ENCODE measurements around the gene UTS2R. TPM values are rescaled to one million over a fixed set of nuclear protein-coding genes. Genes with fewer than 3 reads are reported as not detected.

UTS2R gene
- polyA plus RNA-seq, 3 donors: not detected

DNA sequence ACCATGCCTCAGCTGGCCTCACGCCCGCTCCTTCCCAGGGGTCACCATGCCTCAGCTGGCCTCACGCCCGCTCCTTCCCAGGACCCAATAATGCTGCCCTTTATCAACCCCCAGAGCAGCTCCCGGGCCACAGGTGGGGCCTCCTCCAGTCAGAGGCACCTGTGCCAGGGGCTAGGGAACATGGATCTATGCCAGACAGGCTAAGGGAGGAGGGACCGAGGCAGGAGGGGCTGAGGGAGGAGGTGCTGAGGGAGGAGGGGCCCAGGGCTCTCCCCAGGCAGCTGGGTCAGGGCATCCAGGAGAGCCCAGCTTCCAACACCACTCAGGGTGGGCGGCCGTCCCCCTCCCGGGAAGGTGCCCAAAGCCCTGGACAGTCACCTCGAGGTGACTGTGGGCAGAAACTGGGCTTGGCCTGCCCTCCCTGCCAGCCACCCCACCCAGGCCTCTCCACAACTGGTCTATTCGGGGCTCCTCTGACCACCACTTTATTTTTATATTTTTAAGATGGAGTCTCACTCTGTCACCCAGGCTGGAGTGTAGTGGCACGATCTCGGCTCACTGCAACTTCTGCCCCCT, 19.4 kb downstream of the UTS2R start:
- H2AFZ ChIP-seq (ENCODE audit: insufficient read depth, low read depth, low read length, poor library complexity, severe bottlenecking): no peak overlapping the region
- peaks cover 10 to 11% of the 10 kb centered on the region in 2 donors for H3K4me1 ChIP-seq (ENCODE audit: control insufficient read depth in 1 of 2, insufficient read depth in 2 of 2, low read length in 2 of 2)
- H3K4me3 Mint-ChIP-seq: no peak overlapping the region
- whole genome bisulfite sequencing (ENCODE audit: insufficient coverage): 100% methylated on average over 3 of the region's 13 CpGs
- no peak overlapping the region for H3K27ac Mint-ChIP-seq
- H4K20me1 ChIP-seq (ENCODE audit: insufficient read depth, low read length): no peaks in the 10 kb centered on the region
- peaks cover 0 to 20% of the 10 kb centered on the region in 2 donors for H3K36me3 ChIP-seq (replicated peaks in 1 of 2; ENCODE audit: control insufficient read depth in 1 of 2, insufficient read depth in 2 of 2, low read length in 2 of 2)
- H3K27me3 ChIP-seq (ENCODE audit: control insufficient read depth in 2 of 2, insufficient read depth in 2 of 2, low read length in 2 of 2): peaks cover 0 to 13% of the 10 kb centered on the region in 2 donors
- H3K79me2 ChIP-seq (ENCODE audit: insufficient read depth, low read length): no peaks in the 10 kb centered on the region
- peaks cover 26 to 39% of the 10 kb centered on the region in 2 donors for H3K36me3 Mint-ChIP-seq
- H3K9me3 ChIP-seq (replicated peaks in 1 of 2; ENCODE audit: control insufficient read depth in 1 of 2, insufficient read depth in 1 of 2, low read length in 2 of 2): no peaks in the 10 kb centered on the region
- H3K9me3 Mint-ChIP-seq: peaks cover 0 to 6% (median 0%) of the 10 kb centered on the region in 7 donors
- peaks cover 9 to 22% (median 21%) of the 10 kb centered on the region in 3 donors for H3K27me3 Mint-ChIP-seq (ENCODE audit: low read depth in 3 of 3)
- no peak overlapping the region for H3K9ac ChIP-seq (ENCODE audit: insufficient read depth, low read length, poor library complexity, severe bottlenecking)
- DNase-seq: no peak
- TF ChIP-seq, protein P1, sequence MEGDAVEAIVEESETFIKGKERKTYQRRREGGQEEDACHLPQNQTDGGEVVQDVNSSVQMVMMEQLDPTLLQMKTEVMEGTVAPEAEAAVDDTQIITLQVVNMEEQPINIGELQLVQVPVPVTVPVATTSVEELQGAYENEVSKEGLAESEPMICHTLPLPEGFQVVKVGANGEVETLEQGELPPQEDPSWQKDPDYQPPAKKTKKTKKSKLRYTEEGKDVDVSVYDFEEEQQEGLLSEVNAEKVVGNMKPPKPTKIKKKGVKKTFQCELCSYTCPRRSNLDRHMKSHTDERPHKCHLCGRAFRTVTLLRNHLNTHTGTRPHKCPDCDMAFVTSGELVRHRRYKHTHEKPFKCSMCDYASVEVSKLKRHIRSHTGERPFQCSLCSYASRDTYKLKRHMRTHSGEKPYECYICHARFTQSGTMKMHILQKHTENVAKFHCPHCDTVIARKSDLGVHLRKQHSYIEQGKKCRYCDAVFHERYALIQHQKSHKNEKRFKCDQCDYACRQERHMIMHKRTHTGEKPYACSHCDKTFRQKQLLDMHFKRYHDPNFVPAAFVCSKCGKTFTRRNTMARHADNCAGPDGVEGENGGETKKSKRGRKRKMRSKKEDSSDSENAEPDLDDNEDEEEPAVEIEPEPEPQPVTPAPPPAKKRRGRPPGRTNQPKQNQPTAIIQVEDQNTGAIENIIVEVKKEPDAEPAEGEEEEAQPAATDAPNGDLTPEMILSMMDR (IDR thresholded peaks at IDR 0.05): no peak
- no peak overlapping the region for H3K27ac ChIP-seq (ENCODE audit: low read depth in 1 of 2, low read length in 2 of 2)
- no peak overlapping the region for H3K4me2 ChIP-seq (replicated peaks; ENCODE audit: extremely low read depth, low read length, poor library complexity, severe bottlenecking)
- peaks cover 14% of the 10 kb centered on the region for H3K4me1 Mint-ChIP-seq
- H3K4me3 ChIP-seq (replicated peaks in 1 of 3; ENCODE audit: low read depth in 2 of 3, low read length in 3 of 3): no peak overlapping the region
- intact Hi-C loops (cut with micrococcal nuclease): no loop called here

DNA sequence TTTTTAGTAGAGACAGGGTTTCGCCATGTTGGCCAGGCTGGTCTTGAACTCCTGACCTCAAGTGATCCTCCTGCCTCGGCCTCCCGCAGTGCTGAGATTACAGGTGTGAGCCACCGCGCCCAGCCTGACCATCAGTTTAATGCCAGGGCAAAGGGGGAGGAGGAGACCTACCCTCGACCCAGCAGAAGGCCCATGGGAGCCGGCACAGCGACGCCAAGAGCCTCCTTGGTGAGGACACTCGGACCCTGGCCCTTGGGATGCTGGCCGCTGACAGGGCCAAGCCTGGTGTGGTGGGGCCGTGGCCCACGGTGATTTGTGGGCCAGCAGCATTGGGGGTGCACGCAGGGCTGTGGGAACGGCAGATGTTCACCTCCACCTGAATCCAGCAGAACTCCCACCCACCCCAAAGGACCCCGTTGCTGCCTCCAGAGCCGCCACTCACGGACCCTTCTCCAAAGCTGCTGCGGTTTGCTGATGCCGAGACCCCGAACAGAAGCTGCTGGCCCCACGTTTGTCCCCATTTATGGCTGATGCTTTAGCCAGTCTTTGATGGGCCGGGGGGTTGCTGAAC, 20.0 kb downstream of the UTS2R start:
- no peak for DNase-seq
- Mint-ChIP-seq H3K4me3 (no peak overlapping the region), H3K27me3 (ENCODE audit: low read depth in 3 of 3) (peaks cover 9 to 16% (median 15%) of the 10 kb centered on the region in 3 donors), H3K27ac (no peak overlapping the region), H3K9me3 (peaks cover 0 to 6% (median 0%) of the 10 kb centered on the region in 7 donors), H3K36me3 (peaks cover 26 to 39% of the 10 kb centered on the region in 2 donors), H3K4me1 (peaks cover 14% of the 10 kb centered on the region)
- no peaks in the 10 kb centered on the region for H3K79me2 ChIP-seq (ENCODE audit: insufficient read depth, low read length)
- H3K9ac ChIP-seq (ENCODE audit: insufficient read depth, low read length, poor library complexity, severe bottlenecking): no peak overlapping the region
- H3K4me2 ChIP-seq (replicated peaks; ENCODE audit: extremely low read depth, low read length, poor library complexity, severe bottlenecking): no peak overlapping the region
- no peak overlapping the region for H3K27ac ChIP-seq (ENCODE audit: low read depth in 1 of 2, low read length in 2 of 2)
- no peak overlapping the region for H2AFZ ChIP-seq (ENCODE audit: insufficient read depth, low read depth, low read length, poor library complexity, severe bottlenecking)
- H3K36me3 ChIP-seq (replicated peaks in 1 of 2; ENCODE audit: control insufficient read depth in 1 of 2, insufficient read depth in 2 of 2, low read length in 2 of 2): peaks cover 0 to 20% of the 10 kb centered on the region in 2 donors
- H3K27me3 ChIP-seq (ENCODE audit: control insufficient read depth in 2 of 2, insufficient read depth in 2 of 2, low read length in 2 of 2): peaks cover 0 to 7% of the 10 kb centered on the region in 2 donors
- H4K20me1 ChIP-seq (ENCODE audit: insufficient read depth, low read length): no peaks in the 10 kb centered on the region
- intact Hi-C loops (cut with micrococcal nuclease): no loop called here
- WGBS (ENCODE audit: insufficient coverage): 97% methylated on average over 23 of the region's 23 CpGs
- no peaks in the 10 kb centered on the region for H3K9me3 ChIP-seq (replicated peaks in 1 of 2; ENCODE audit: control insufficient read depth in 1 of 2, insufficient read depth in 1 of 2, low read length in 2 of 2)
- peaks cover 10 to 11% of the 10 kb centered on the region in 2 donors for H3K4me1 ChIP-seq (ENCODE audit: control insufficient read depth in 1 of 2, insufficient read depth in 2 of 2, low read length in 2 of 2)
- no peak overlapping the region for H3K4me3 ChIP-seq (replicated peaks in 1 of 3; ENCODE audit: low read depth in 2 of 3, low read length in 3 of 3)
- TF ChIP-seq, protein P1 (IDR thresholded peaks at IDR 0.05): no peak

All from CD14-positive monocyte (primary cell).